ENCODE data around the gene GAD1. TPM values are rescaled to one million over a fixed set of nuclear protein-coding genes. Genes with fewer than 3 reads are reported as not detected.

GAD1 gene
- total RNA-seq, 1 donor from 2014 or later: not detected

GRCh38 chr2:170798996-170799395, 17.7 kb upstream of the GAD1 start:
- Mint-ChIP-seq H3K27me3 (ENCODE audit: low read depth) (peaks cover 46% of the 10 kb centered on the region), H3K4me1 (ENCODE audit: low read depth) (no peaks in the 10 kb centered on the region), H3K4me3 (ENCODE audit: unreplicated experiment) (no peak overlapping the region), H3K27ac (ENCODE audit: unreplicated experiment) (no peak overlapping the region), H3K36me3 (ENCODE audit: low read depth) (peaks cover 1% of the 10 kb centered on the region), H3K9me3 (ENCODE audit: low read depth) (no peaks in the 10 kb centered on the region)
- no peak for TF ChIP-seq CTCF (IDR thresholded peaks at IDR 0.05)
- no peak for DNase-seq (ENCODE audit: low spot score)

GRCh38 chr2:170806548-170806947, 10.1 kb upstream of the GAD1 start:
- H3K27me3 Mint-ChIP-seq (ENCODE audit: low read depth): peaks cover 33% of the 10 kb centered on the region
- no peak for DNase-seq (ENCODE audit: low spot score)
- H3K4me1 Mint-ChIP-seq (ENCODE audit: low read depth): no peaks in the 10 kb centered on the region
- H3K36me3 Mint-ChIP-seq (ENCODE audit: low read depth): no peaks in the 10 kb centered on the region
- no peaks in the 10 kb centered on the region for H3K9me3 Mint-ChIP-seq (ENCODE audit: low read depth)
- no peak overlapping the region for H3K27ac Mint-ChIP-seq (ENCODE audit: unreplicated experiment)
- no peak for TF ChIP-seq CTCF (IDR thresholded peaks at IDR 0.05)
- no peak overlapping the region for H3K4me3 Mint-ChIP-seq (ENCODE audit: unreplicated experiment)

DNA sequence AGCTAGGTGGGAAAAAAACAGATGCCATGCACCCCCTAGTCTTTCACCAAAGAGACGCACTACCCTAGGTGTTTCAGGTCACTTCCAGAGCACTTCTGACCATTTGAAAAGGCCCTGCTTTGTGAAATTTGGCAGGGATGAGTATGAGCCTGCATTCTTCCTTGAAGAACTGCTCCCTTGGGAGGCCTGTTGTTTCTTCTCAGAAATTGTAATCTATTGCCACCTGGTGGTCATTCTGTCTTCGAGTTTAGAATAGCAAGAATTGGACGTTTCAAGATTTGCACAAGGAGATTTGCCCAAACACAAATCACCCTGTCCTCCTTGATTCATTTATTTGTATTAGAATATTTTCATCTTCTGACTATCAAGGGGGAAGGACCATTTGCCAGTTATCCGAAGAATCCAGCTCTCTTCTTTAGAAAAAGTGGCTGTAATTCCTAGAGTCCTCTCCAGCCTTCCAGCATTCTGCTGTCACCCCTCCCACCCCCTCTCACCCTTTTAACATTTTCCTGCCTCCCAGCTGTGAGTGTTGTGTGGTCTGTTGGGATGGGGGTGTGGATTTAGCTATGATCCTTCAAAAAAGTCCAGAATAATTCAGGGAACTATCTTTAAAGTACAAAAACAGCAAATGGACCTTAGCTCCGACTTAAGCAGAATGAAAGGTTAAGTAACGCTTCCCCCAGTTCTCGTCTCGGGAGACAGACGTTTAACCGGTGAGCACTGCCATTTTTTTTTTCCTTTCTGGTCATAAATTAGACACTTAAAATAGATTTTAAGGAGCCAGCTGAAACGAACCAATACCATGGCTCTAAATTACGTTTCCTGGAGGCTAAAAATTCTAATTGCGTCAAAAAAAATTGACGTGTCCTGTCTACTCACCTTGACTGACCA, 3.7 kb upstream of the GAD1 start:
- Mint-ChIP-seq H3K27me3 (ENCODE audit: low read depth) (peaks cover 75% of the 10 kb centered on the region), H3K4me1 (ENCODE audit: low read depth) (peaks cover 23% of the 10 kb centered on the region), H3K4me3 (ENCODE audit: unreplicated experiment) (no peak overlapping the region), H3K9me3 (ENCODE audit: low read depth) (no peaks in the 10 kb centered on the region), H3K27ac (ENCODE audit: unreplicated experiment) (no peak overlapping the region), H3K36me3 (ENCODE audit: low read depth) (peaks cover 2% of the 10 kb centered on the region)
- peak; percentile 92 for TF ChIP-seq CTCF (IDR thresholded peaks at IDR 0.05)
- DNase-seq (ENCODE audit: low spot score): no peak

GRCh38 chr2:170813611-170814532, 2.8 kb upstream of the GAD1 start:
- Mint-ChIP-seq H3K27me3 (ENCODE audit: low read depth) (peaks cover 77% of the 10 kb centered on the region), H3K4me1 (ENCODE audit: low read depth) (peaks cover 32% of the 10 kb centered on the region), H3K36me3 (ENCODE audit: low read depth) (peaks cover 2% of the 10 kb centered on the region), H3K9me3 (ENCODE audit: low read depth) (no peaks in the 10 kb centered on the region), H3K27ac (ENCODE audit: unreplicated experiment) (no peak overlapping the region), H3K4me3 (ENCODE audit: unreplicated experiment) (no peak overlapping the region)
- no peak for TF ChIP-seq CTCF (IDR thresholded peaks at IDR 0.05)
- no peak for DNase-seq (ENCODE audit: low spot score)

All from chondrocyte (in vitro differentiated cells).